IPS-18a (cell line): ENCODE measurements around the gene NCOA1.
"Not testable (repeated sequence)": the region's sequence is repeated elsewhere in the genome, so short reads cannot be mapped to it uniquely, and the experiment has no call there.

Experiments used
- H3K27ac ChIP-seq: one replicate; pipeline ENCODE4 v1.5.1; 2013; ENCODE audit warnings: low read length
- H3K27me3 ChIP-seq: one replicate; pipeline ENCODE4 v1.6.1; 2013; ENCODE audit warnings: mild to moderate bottlenecking, low read length; ENCODE audit not compliant: control insufficient read depth, insufficient read depth
- H3K36me3 ChIP-seq: one replicate; pipeline ENCODE4 v1.6.1; 2013; ENCODE audit warnings: low read depth, low read length; ENCODE audit not compliant: control insufficient read depth
- H3K4me1 ChIP-seq: one replicate; pipeline ENCODE4 v1.6.1; 2013; ENCODE audit warnings: low read depth, low read length; ENCODE audit not compliant: control insufficient read depth
- H3K4me3 ChIP-seq: one replicate; pipeline ENCODE4 v1.5.1; 2013; ENCODE audit warnings: low read length
- H3K9ac ChIP-seq: one replicate; pipeline ENCODE4 v1.6.1; 2013; ENCODE audit warnings: mild to moderate bottlenecking, low read length, moderate library complexity
- H3K9me3 ChIP-seq: one replicate; pipeline ENCODE4 v1.6.1; 2013; ENCODE audit warnings: low read depth, low read length; ENCODE audit not compliant: control insufficient read depth

NCOA1 gene

GRCh38 chr2:24594283-24594682 lies 103.2 kb downstream of the NCOA1 start:
- Histone ChIP-seq H3K9me3 (no peaks in the 10 kb centered on the region), H3K27me3 (no peaks in the 10 kb centered on the region), H3K4me1 (peaks cover 16% of the 10 kb centered on the region), H3K9ac (no peak overlapping the region), H3K27ac (peak overlapping the region; percentile 21), H3K36me3 (no peaks in the 10 kb centered on the region), H3K4me3 (no peak overlapping the region)

DNA sequence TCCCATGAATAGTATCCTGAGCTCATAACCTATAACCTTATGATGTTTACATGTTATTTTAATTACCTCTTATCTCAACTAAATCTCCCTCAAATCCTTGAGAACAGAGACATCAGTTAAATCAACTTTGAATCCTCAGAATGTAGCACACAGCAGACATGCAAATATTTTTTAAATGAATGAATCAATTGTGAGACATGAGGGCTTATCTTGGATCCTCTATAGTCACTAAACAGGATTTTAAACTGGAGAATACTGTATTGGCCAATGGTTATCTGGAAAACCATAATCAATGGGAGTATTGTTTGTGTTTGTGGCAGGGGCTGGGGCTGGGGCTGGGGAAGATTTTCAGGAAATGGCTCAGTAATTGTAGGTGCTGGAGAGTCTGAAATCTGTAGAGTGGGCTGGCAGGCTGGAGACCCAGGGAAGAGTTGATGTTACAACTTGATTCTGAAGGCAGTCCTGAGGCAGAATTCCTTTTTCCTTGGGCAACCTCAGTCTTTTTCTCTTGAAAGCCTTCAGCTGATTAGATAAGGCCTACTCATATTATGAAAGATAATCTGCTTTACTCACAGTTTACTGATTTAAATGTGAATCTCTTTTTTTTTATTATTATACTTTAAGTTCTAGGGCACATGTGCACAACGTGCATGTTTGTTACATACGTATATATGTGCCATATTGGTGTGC lies 106.3 kb downstream of the NCOA1 start:
- Histone ChIP-seq H3K4me1 (peaks cover 13% of the 10 kb centered on the region), H3K9me3 (no peaks in the 10 kb centered on the region), H3K4me3 (no peak overlapping the region), H3K27ac (no peak overlapping the region), H3K9ac (no peak overlapping the region), H3K36me3 (no peaks in the 10 kb centered on the region), H3K27me3 (no peaks in the 10 kb centered on the region)

DNA sequence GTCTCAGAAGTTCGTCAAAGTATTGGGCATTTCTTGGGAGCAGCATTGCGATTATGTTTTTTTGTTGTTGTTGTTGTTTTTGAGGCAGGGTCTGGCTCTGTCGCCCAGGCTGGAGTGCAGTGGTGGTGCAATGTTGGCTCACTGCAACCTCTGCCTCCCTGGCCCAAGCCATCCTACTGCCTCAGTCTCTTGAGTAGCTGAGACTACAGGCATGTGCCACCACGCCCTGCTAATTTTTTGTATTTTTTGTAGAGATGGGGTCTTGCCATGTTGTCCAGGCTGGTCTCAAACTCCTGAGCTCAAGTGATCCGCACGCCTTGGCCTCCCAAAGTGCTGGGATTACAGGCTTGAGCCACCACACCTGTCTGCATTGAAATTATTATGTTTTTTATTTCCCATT lies 109.1 kb downstream of the NCOA1 start:
- not testable (repeated sequence) for H3K27ac ChIP-seq, H3K4me1 ChIP-seq, H3K9ac ChIP-seq, H3K36me3 ChIP-seq, H3K9me3 ChIP-seq, H3K27me3 ChIP-seq, H3K4me3 ChIP-seq

DNA sequence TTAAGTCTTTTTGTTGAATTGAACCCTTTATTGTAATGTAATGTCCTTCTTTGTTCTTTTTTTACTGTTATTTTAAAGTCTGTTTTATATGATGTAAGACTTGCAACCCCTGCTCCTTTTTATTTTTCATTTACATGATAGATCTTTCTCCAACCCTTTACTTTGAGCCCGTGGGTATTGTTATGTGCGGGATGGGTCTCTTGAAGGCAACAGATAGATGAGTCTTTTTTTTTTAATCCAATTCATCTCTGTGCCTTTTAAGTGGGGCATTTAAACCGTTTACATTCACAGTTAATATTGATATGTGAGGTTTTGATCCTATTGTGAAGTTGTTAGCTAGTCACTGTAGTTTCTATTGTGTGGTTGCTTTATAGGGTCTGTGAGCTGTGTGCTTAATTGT lies 120.6 kb downstream of the NCOA1 start:
- Histone ChIP-seq H3K4me3 (no peak overlapping the region), H3K27ac (no peak overlapping the region), H3K9ac (no peak overlapping the region), H3K4me1 (peaks cover 15% of the 10 kb centered on the region), H3K27me3 (no peaks in the 10 kb centered on the region), H3K36me3 (no peaks in the 10 kb centered on the region), H3K9me3 (no peaks in the 10 kb centered on the region)

- H3K27ac ChIP-seq: no peak overlapping the region
- H3K9ac ChIP-seq: no peak overlapping the region
- no peaks in the 10 kb centered on the region for H3K36me3 ChIP-seq
- H3K9me3 ChIP-seq: no peaks in the 10 kb centered on the region
- no peak overlapping the region for H3K4me3 ChIP-seq
- no peaks in the 10 kb centered on the region for H3K27me3 ChIP-seq
- H3K4me1 ChIP-seq: peaks cover 15% of the 10 kb centered on the region
Measured at GRCh38 chr2:24613154-24613814, 122.2 kb downstream of the NCOA1 start.

DNA sequence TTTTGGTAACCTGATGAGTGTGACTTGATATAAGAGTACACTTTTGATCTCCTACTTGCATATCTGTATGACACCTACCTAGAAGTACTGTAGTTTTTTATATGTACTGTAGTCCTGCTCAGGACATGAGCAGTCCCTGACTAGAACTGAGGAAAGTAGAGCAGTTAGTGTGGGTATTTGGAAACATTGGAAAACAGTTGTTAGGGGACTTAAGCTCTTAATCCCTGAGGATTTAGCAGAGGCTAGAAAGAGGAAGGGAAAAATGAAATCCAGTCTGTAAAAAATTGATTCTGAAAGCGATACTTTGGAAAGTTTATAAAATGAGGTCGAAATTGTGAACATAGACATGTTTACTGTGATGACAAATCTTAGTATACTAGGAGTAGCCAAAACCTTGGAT lies 125.6 kb downstream of the NCOA1 start:
- H3K27ac ChIP-seq: no peak overlapping the region
- H3K4me1 ChIP-seq: peaks cover 14% of the 10 kb centered on the region
- H3K27me3 ChIP-seq: no peaks in the 10 kb centered on the region
- H3K9ac ChIP-seq: no peak overlapping the region
- H3K36me3 ChIP-seq: no peaks in the 10 kb centered on the region
- H3K4me3 ChIP-seq: no peak overlapping the region
- H3K9me3 ChIP-seq: no peaks in the 10 kb centered on the region

GRCh38 chr2:24617424-24617823 lies 126.4 kb downstream of the NCOA1 start:
- Histone ChIP-seq H3K27me3 (no peaks in the 10 kb centered on the region), H3K9ac (no peak overlapping the region), H3K27ac (no peak overlapping the region), H3K36me3 (no peaks in the 10 kb centered on the region), H3K4me3 (no peak overlapping the region), H3K4me1 (peaks cover 8% of the 10 kb centered on the region), H3K9me3 (no peaks in the 10 kb centered on the region)

DNA sequence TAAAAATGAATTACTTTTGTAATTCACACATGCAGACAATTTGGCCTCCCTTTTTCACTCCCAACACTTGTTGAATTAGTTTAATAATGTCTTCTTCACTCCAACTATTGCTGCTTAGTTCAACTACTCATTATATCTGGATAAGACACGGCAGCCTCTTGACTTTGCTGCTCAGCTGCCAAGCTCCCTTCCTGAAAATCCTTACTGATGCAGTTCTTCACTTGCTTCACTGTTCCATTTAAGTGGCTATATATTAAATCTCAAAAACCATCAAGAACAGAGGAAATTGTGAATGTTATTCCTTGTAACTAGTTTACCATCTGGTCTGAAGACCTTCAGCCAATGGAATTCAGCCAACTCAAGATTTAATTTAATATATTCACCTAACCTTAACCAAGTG lies 127.1 kb downstream of the NCOA1 start:
- no peak overlapping the region for H3K27ac ChIP-seq
- no peaks in the 10 kb centered on the region for H3K27me3 ChIP-seq
- H3K36me3 ChIP-seq: no peaks in the 10 kb centered on the region
- H3K4me1 ChIP-seq: peaks cover 8% of the 10 kb centered on the region
- H3K9ac ChIP-seq: no peak overlapping the region
- H3K4me3 ChIP-seq: no peak overlapping the region
- no peaks in the 10 kb centered on the region for H3K9me3 ChIP-seq

GRCh38 chr2:24618680-24619079 lies 127.6 kb downstream of the NCOA1 start:
- H3K4me3 ChIP-seq: no peak overlapping the region
- H3K9ac ChIP-seq: no peak overlapping the region
- no peak overlapping the region for H3K27ac ChIP-seq
- no peaks in the 10 kb centered on the region for H3K9me3 ChIP-seq
- no peaks in the 10 kb centered on the region for H3K27me3 ChIP-seq
- peaks cover 8% of the 10 kb centered on the region for H3K4me1 ChIP-seq
- H3K36me3 ChIP-seq: no peaks in the 10 kb centered on the region

GRCh38 chr2:24620936-24621335 lies 129.9 kb downstream of the NCOA1 start:
- no peaks in the 10 kb centered on the region for H3K4me1 ChIP-seq
- no peak overlapping the region for H3K9ac ChIP-seq
- H3K36me3 ChIP-seq: no peaks in the 10 kb centered on the region
- no peaks in the 10 kb centered on the region for H3K27me3 ChIP-seq
- no peak overlapping the region for H3K27ac ChIP-seq
- no peak overlapping the region for H3K4me3 ChIP-seq
- H3K9me3 ChIP-seq: no peaks in the 10 kb centered on the region

DNA sequence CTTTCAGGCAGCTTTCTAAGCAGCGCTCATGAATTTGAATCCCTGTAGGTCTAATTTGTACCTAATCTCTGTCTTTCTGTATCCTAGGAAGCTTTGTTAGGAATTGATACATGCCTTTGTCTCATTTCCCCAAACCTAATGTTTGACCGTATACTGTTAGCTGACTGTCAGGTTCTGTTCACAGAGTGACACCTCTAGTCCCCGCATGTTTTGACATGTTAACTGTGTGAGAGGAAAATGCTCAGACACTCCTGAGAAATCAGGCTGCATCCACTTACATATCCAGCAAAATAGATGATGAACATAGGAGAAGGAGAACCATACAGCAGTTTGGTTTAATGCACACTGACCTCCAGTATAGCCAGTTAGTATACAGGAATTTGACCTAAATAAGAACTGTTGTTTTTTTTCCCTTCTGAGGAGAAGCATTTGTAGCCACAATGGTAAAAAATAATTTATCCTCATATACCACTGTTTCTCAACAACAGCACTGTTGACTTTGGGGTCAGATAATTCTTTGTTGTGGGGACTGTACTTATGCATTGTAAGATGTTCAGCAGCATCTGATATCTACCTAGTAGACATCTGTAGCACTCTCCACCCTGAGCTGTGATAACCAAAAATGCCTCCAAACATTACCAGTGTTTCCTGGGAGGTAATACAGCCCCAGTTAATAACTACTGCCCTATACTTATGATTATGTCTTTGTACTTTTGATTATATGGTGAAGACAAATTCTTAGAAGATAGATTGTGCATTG lies 130.9 kb downstream of the NCOA1 start:
- no peaks in the 10 kb centered on the region for H3K27me3 ChIP-seq
- no peaks in the 10 kb centered on the region for H3K36me3 ChIP-seq
- no peaks in the 10 kb centered on the region for H3K9me3 ChIP-seq
- no peaks in the 10 kb centered on the region for H3K4me1 ChIP-seq
- no peak overlapping the region for H3K27ac ChIP-seq
- no peak overlapping the region for H3K4me3 ChIP-seq
- no peak overlapping the region for H3K9ac ChIP-seq
